ENCODE results near the gene ZNF554. TPM values are rescaled to one million over a fixed set of nuclear protein-coding genes. Genes with fewer than 3 reads are reported as not detected.

Gene ZNF554
- total RNA-seq, 1 donor from 2014 or later: 11.0 TPM

GRCh38 chr19:2883686-2884439 is 64.2 kb downstream of the ZNF554 start:
- Histone ChIP-seq H4K20me1 (ENCODE audit: low read depth) (no peaks in the 10 kb centered on the region), H3K27me3 (no peaks in the 10 kb centered on the region), H3K4me1 (no peaks in the 10 kb centered on the region), H3K36me3 (no peaks in the 10 kb centered on the region), H2AFZ (replicated peaks) (no peak overlapping the region), H3K79me2 (ENCODE audit: low read depth) (no peaks in the 10 kb centered on the region), H3K9ac (no peak overlapping the region), H3K4me3 (no peak overlapping the region), H3K27ac (no peak overlapping the region), H3K9me3 (ENCODE audit: low read depth) (peaks cover 3% of the 10 kb centered on the region), H3K4me2 (no peak overlapping the region), H3F3A (ENCODE audit: low read depth) (no peaks in the 10 kb centered on the region)
- Mint-ChIP-seq H3K27ac (no peak overlapping the region), H3K36me3 (no peaks in the 10 kb centered on the region), H3K27me3 (ENCODE audit: insufficient read depth, low read depth) (peaks cover 5% of the 10 kb centered on the region), H3K4me1 (no peaks in the 10 kb centered on the region), H3K4me3 (no peak overlapping the region), H3K9me3 (peaks cover 29% of the 10 kb centered on the region)
- DNase-seq (ENCODE audit: low spot score): no peak
- TF ChIP-seq EZH2phosphoT487 (IDR thresholded peaks at IDR 0.05) (no peak), EZH2 (IDR thresholded peaks at IDR 0.05) (no peak), CTCF (IDR thresholded peaks at IDR 0.05) (no peak)

- Mint-ChIP-seq H3K4me1 (no peaks in the 10 kb centered on the region), H3K27me3 (ENCODE audit: insufficient read depth, low read depth) (peaks cover 5% of the 10 kb centered on the region), H3K9me3 (peaks cover 25% of the 10 kb centered on the region), H3K36me3 (no peaks in the 10 kb centered on the region), H3K27ac (no peak overlapping the region), H3K4me3 (no peak overlapping the region)
- Histone ChIP-seq H2AFZ (replicated peaks) (no peak overlapping the region), H3K9me3 (ENCODE audit: low read depth) (no peaks in the 10 kb centered on the region), H3K4me1 (no peaks in the 10 kb centered on the region), H3K4me3 (no peak overlapping the region), H3K27me3 (no peaks in the 10 kb centered on the region), H3K79me2 (ENCODE audit: low read depth) (no peaks in the 10 kb centered on the region), H4K20me1 (ENCODE audit: low read depth) (no peaks in the 10 kb centered on the region), H3K36me3 (no peaks in the 10 kb centered on the region), H3K27ac (no peak overlapping the region), H3K4me2 (no peak overlapping the region), H3K9ac (no peak overlapping the region), H3F3A (ENCODE audit: low read depth) (no peaks in the 10 kb centered on the region)
- TF ChIP-seq EZH2 (IDR thresholded peaks at IDR 0.05): no peak
- TF ChIP-seq CTCF (IDR thresholded peaks at IDR 0.05): no peak
- no peak for TF ChIP-seq EZH2phosphoT487 (IDR thresholded peaks at IDR 0.05)
- no peak for DNase-seq (ENCODE audit: low spot score)
Observed at GRCh38 chr19:2885736-2886135, 66.1 kb downstream of the ZNF554 start.

Other genes with a start within 250 kb of the ZNF554 start
- gene GNG7, start 117.2 kb upstream of the ZNF554 start, total RNA-seq (ENCODE audit: low replicate concordance): 7.0 and 9.6 TPM in 2 replicates
- gene DIRAS1, start 98.5 kb upstream of the ZNF554 start, total RNA-seq (ENCODE audit: low replicate concordance): 2.7 and 4.2 TPM in 2 replicates
- gene SLC39A3, start 79.9 kb upstream of the ZNF554 start, total RNA-seq (ENCODE audit: low replicate concordance): 6.1 and 28.5 TPM in 2 replicates
- gene SGTA, start 36.6 kb upstream of the ZNF554 start, total RNA-seq (ENCODE audit: low replicate concordance): 30.9 and 75.4 TPM in 2 replicates
- gene THOP1, start 34.4 kb upstream of the ZNF554 start, total RNA-seq (ENCODE audit: low replicate concordance): 105 and 222 TPM in 2 replicates
- 14.6 and 18.8 TPM in 2 replicates for gene ZNF555, start 21.6 kb downstream of the ZNF554 start, total RNA-seq (ENCODE audit: low replicate concordance)
- gene ZNF556, start 47.5 kb downstream of the ZNF554 start, total RNA-seq (ENCODE audit: low replicate concordance): 0.25 TPM in 1 of 2 replicates, not detected in the other
- 5.6 and 6.3 TPM in 2 replicates for gene ZNF57, start 81.1 kb downstream of the ZNF554 start, total RNA-seq (ENCODE audit: low replicate concordance)
- gene ZNF77, start 125.1 kb downstream of the ZNF554 start, total RNA-seq (ENCODE audit: low replicate concordance): 6.2 and 6.5 TPM in 2 replicates
- 0.22 and 1.8 TPM in 2 replicates for gene TLE6, start 157.7 kb downstream of the ZNF554 start, total RNA-seq (ENCODE audit: low replicate concordance)
- 1.1 TPM in 1 of 2 replicates, not detected in the other for gene TLE2, start 209.4 kb downstream of the ZNF554 start, total RNA-seq (ENCODE audit: low replicate concordance)
- gene TLE5, start 242.6 kb downstream of the ZNF554 start, total RNA-seq (ENCODE audit: low replicate concordance): 54.6 and 148 TPM in 2 replicates

Measured in neural progenitor cell (in vitro differentiated cells).